Adrenal gland (tissue), 19 donors: ENCODE data around the gene ABCD1. TPM values are rescaled to one million over a fixed set of nuclear protein-coding genes. Genes with fewer than 3 reads are reported as not detected.
"Not testable (repeated sequence)": the region's sequence is repeated elsewhere in the genome, so short reads cannot be mapped to it uniquely, and the experiment has no call there.

Source experiments
- DNase-seq, 7 donors: peaks; one replicate each; pipeline ENCODE4 v3.0.0-alpha.2; 2019 to 2020
- H3K27ac ChIP-seq, 5 donors: fragments of 200-600 bp; sonication (generic) in 4 of 5; 1 replicate in 3 of 5; 2 replicates in 2 of 5; pipeline versions ENCODE4 v1.5.1 to v1.8.0; 2016 to 2020; ENCODE audit warnings: mild to moderate bottlenecking in 1 of 5
- H3K27me3 ChIP-seq: fragments of 200-600 bp; 2 replicates; pipeline ENCODE4 v1.8.0; 2021
- H3K36me3 ChIP-seq, 2 donors: fragments of 200-600 bp; replicated peaks in 1 of 2; 1 replicate in 1 of 2; 2 replicates in 1 of 2; pipeline versions ENCODE4 v1.5.1 to v1.8.0; 2018 to 2022
- H3K4me1 ChIP-seq, 2 donors: fragments of 200-600 bp; replicated peaks in 1 of 2; 1 replicate in 1 of 2; 2 replicates in 1 of 2; pipeline versions ENCODE4 v1.5.1 to v1.8.0; 2018 to 2021
- H3K4me3 ChIP-seq, 4 donors: fragments of 200-600 bp; sonication (generic) in 3 of 4; one replicate each; pipeline ENCODE4 v1.5.1; 2016 to 2018
- H3K9me3 ChIP-seq, 3 donors: fragments of 200-600 bp; sonication (generic) in 1 of 3; replicated peaks in 1 of 3; 1 replicate in 2 of 3; 2 replicates in 1 of 3; pipeline versions ENCODE4 v1.5.1 to v1.8.0; 2016 to 2021
- POLR2A ChIP-seq, 2 donors: fragments of 450-650 bp; IDR thresholded peaks; one replicate each; pipeline ENCODE4 v1.6.1; 2017; ENCODE audit warnings: antibody characterized with exemption in 2 of 2, mild to moderate bottlenecking in 2 of 2, moderate library complexity in 1 of 2
- WGBS, 4 donors: extraction: QIAGEN DNeasy Blood & Tissue Kit in 2 of 4; methylation state at CpG; one replicate each; pipeline versions ENCODE4 v1.1.5 to v1.1.7; 2013 to 2017; 5-methylcytosine and 5-hydroxymethylcytosine counted together
- intact Hi-C, 2 donors: fragments of 100-400 bp; cut with DNase I; formaldehyde crosslinking; loops; one replicate each; pipeline versions ENCODE4 v1.14.1 to v1.15.0; 2022 to 2023
- long read RNA-seq, 10 donors: library from polyadenylated mRNA in 3 of 10; unstranded in 2 of 10; stranded (forward) in 1 of 10; transcript quantifications; one replicate each; pipeline ENCODE4 v2.0.0 and lab custom pipeline, GENCODE V29; 2021 to 2026
- polyA plus RNA-seq, 3 donors: library from polyadenylated mRNA; stranded (reverse); fragments of 200-250 nt in 2 of 3; fragments of 350-450 nt in 1 of 3; fragmentation: Illumina TruSeq in 1 of 3; extraction: RNeasy Lipid Tissue Mini Kit (QIAGEN cat#74804) in 1 of 3; gene quantifications; one replicate each; pipeline ENCODE4 v1.2.3, GENCODE V29; 2013 to 2014
- total RNA-seq, 9 donors: library from RNA; depleted of rRNA in 4 of 9; stranded (reverse); fragments of >200 nt in 4 of 9; fragments of 120-200 nt in 1 of 9; fragmentation: NEBNext Ultra II Directional in 1 of 9; extraction: Animal tissue kit (Norgen Biotek cat#: 25700) in 1 of 9; gene quantifications; one replicate each; pipeline versions ENCODE4 v1.1.0 to v1.2.4, GENCODE V29; 2013 to 2023
- TF ChIP-seq, protein P1 (sequence below), 6 experiments: fragments of 450-650 bp in 4 of 6; fragments of 200-600 bp in 2 of 6; sonication (generic) in 1 of 6; IDR thresholded peaks; 1 replicate in 5 of 6; 2 replicates in 1 of 6; pipeline versions ENCODE4 v1.5.1 to v1.8.0; 2016 to 2021; ENCODE audit warnings: antibody characterized with exemption in 6 of 6, mild to moderate bottlenecking in 2 of 6, moderate library complexity in 1 of 6
- donor health status: healthy with polysubstance abuse.
- donor health status: Bipolar disorder and iron deficiency.
- donor health status: DM: yes; HTN: yes; CAD: no.
- donor health status: DM: no; HTN: no; CAD: no.
- donor health status: DM: no; HTN: no; CAD: no.
- donor health status: DM: yes; HTN: yes; CAD: no.

ABCD1 gene
- 10 to 100 TPM; 29.6 to 78.0 (median 51.0) TPM for total RNA-seq
- 10 to 100 TPM; 29.7 to 58.6 (median 42.3) TPM for polyA plus RNA-seq
- long read RNA-seq, donor 1, transcript ABCD1-201 (10 exons, 3,664 nt) = major isoform, 5 of 13 reads
- long read RNA-seq, donor 1, partial matches to known transcripts = 7 of 13 reads
- long read RNA-seq, donor 1, other reads (novel, unspliced or antisense) = 0 of 13 reads
- long read RNA-seq, donor 2, transcript ABCD1-201 (10 exons, 3,664 nt) = major isoform, 10 of 20 reads
- long read RNA-seq, donor 2, partial matches to known transcripts = 9 of 20 reads
- long read RNA-seq, donor 2, other reads (novel, unspliced or antisense) = 0 of 20 reads
- long read RNA-seq, donor 3, partial matches to known transcripts = 10 of 13 reads
- long read RNA-seq, donor 3, other reads (novel, unspliced or antisense) = 0 of 13 reads
- long read RNA-seq, donor 4, transcript ABCD1-201 (10 exons, 3,664 nt) = major isoform, 5 of 10 reads
- long read RNA-seq, donor 4, partial matches to known transcripts = 5 of 10 reads
- long read RNA-seq, donor 4, other reads (novel, unspliced or antisense) = 0 of 10 reads
- long read RNA-seq, donor 5, transcript ABCD1-202 (2 exons, 1,016 nt) = minor isoform, 5 of 75 reads
- long read RNA-seq, donor 5, transcript ABCD1-201 (10 exons, 3,664 nt) = major isoform, 60 of 75 reads
- long read RNA-seq, donor 5, partial matches to known transcripts = 6 of 75 reads
- long read RNA-seq, donor 5, other reads (novel, unspliced or antisense) = 4 of 75 reads
- long read RNA-seq, donor 6, partial matches to known transcripts = 5 of 7 reads
- long read RNA-seq, donor 6, other reads (novel, unspliced or antisense) = 0 of 7 reads
- long read RNA-seq, donor 7, partial matches to known transcripts = 5 of 9 reads
- long read RNA-seq, donor 7, other reads (novel, unspliced or antisense) = 0 of 9 reads
- long read RNA-seq, donor 8, transcript ABCD1-201 (10 exons, 3,664 nt) = major isoform, 12 of 33 reads
- long read RNA-seq, donor 8, partial matches to known transcripts = 21 of 33 reads
- long read RNA-seq, donor 8, other reads (novel, unspliced or antisense) = 0 of 33 reads
- long read RNA-seq, donor 9, partial matches to known transcripts = 10 of 13 reads
- long read RNA-seq, donor 9, other reads (novel, unspliced or antisense) = 0 of 13 reads
- long read RNA-seq, donor 10, transcript ABCD1-201 (10 exons, 3,664 nt) = major isoform, 7 of 7 reads
- long read RNA-seq, donor 10, partial matches to known transcripts = 0 of 7 reads
- long read RNA-seq, donor 10, other reads (novel, unspliced or antisense) = 0 of 7 reads

DNA sequence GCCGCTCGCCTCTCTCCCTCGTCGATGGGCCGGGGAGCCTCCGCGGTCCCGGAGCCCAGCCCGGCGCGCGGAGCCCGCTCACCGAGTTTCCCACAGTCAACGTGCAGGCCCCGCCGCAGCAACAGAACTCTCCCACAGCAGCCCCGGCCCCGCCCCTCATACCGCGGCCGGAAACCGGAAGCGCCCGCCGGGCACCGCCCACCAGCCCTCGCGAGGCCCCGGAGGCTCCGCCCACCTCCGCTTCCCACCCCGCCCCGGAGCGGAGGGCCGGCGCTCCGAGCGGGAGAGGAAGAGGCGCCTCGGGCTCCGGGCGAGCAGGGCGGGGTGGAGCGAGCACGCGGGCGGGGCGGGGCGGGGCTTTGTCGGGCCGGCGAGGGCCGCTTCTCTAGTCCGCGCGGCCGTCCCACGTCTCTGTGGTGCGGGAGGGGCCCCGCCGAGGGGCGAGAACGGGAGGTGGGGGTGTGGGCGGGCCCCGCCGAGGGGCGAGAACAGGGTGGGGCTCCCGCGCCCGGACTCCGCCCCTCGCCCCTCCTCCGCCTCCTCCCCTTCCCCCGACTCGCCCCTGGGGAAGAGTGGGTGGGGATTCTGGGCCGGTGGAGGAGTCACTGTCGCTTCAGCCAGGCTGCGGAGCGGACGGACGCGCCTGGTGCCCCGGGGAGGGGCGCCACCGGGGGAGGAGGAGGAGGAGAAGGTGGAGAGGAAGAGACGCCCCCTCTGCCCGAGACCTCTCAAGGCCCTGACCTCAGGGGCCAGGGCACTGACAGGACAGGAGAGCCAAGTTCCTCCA lies at the start of gene ABCD1, which contains the start of gene BCAP31:
ABCD1 (plus strand) TSS at position 605 of the 787 bp plus-strand sequence. CDS start 411 bp downstream, outside the sequence.
BCAP31 (minus strand) TSS at position 136 of the 787 bp plus-strand sequence. CDS start 1,143 bp downstream, outside the sequence.
- H3K4me1 ChIP-seq = peaks cover 37 to 39% of the 10 kb centered on the region in 2 donors
- H3K27me3 ChIP-seq = no peaks in the 10 kb centered on the region
- TF ChIP-seq, protein P1, sequence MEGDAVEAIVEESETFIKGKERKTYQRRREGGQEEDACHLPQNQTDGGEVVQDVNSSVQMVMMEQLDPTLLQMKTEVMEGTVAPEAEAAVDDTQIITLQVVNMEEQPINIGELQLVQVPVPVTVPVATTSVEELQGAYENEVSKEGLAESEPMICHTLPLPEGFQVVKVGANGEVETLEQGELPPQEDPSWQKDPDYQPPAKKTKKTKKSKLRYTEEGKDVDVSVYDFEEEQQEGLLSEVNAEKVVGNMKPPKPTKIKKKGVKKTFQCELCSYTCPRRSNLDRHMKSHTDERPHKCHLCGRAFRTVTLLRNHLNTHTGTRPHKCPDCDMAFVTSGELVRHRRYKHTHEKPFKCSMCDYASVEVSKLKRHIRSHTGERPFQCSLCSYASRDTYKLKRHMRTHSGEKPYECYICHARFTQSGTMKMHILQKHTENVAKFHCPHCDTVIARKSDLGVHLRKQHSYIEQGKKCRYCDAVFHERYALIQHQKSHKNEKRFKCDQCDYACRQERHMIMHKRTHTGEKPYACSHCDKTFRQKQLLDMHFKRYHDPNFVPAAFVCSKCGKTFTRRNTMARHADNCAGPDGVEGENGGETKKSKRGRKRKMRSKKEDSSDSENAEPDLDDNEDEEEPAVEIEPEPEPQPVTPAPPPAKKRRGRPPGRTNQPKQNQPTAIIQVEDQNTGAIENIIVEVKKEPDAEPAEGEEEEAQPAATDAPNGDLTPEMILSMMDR (IDR thresholded peaks at IDR 0.05) = no peak
- TF ChIP-seq POLR2A (IDR thresholded peaks at IDR 0.05) = peak; percentile 88 to 93
- H3K4me3 ChIP-seq = peak within 1 kb of the TSS in 3 of 4 donors; percentile 17 to 74 (median 18)
- WGBS, 4 donors = 1 to 28% (median 18%) methylated on average over 12 to 61 of the region's 88 CpGs; no CpG with 5 or more reads in 1 of the 4 donors
- H3K9me3 ChIP-seq = no peaks in the 10 kb centered on the region
- peaks cover 0 to 17% of the 10 kb centered on the region in 2 donors for H3K36me3 ChIP-seq
- peak within 1 kb of the TSS; percentile 60 to 96 (median 89) for H3K27ac ChIP-seq
- intact Hi-C loops = no loop called here
- peak; percentile 89 to 91 (median 90) for DNase-seq

DNA sequence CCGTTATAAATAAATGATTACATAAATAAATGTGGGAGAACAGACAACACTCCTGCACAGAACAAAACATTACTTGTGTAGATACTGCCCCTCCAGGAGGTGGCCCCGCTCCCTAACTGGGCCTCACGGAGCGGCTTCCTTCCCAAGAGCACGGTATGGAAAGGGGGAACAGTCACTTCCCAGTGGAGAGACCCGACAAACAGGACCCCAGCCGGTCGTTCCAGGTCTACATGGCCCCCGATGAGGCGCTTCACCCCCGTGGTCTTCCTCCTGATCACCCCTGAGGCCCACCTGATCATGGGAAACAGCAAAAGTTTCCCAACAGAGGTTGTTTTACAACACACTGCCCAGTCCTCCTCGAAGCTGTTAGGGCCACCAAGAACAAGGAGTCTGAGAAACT lies 43.5 kb upstream of the ABCD1 start:
- Histone ChIP-seq H3K27me3 (peaks cover 13% of the 10 kb centered on the region), H3K36me3 (no peaks in the 10 kb centered on the region), H3K4me3 (no peak overlapping the region), H3K4me1 (no peaks in the 10 kb centered on the region), H3K27ac (no peak overlapping the region), H3K9me3 (no peaks in the 10 kb centered on the region)
- TF ChIP-seq, protein P1 (IDR thresholded peaks at IDR 0.05) = no peak
- TF ChIP-seq POLR2A (IDR thresholded peaks at IDR 0.05) = no peak
- peak in 3 of 7 donors; percentile 5 to 14 (median 6) for DNase-seq
- WGBS, 4 donors = 66 to 80% (median 70%) methylated on average over 7 to 12 of the region's 12 CpGs
- intact Hi-C loops = no loop called here

DNA sequence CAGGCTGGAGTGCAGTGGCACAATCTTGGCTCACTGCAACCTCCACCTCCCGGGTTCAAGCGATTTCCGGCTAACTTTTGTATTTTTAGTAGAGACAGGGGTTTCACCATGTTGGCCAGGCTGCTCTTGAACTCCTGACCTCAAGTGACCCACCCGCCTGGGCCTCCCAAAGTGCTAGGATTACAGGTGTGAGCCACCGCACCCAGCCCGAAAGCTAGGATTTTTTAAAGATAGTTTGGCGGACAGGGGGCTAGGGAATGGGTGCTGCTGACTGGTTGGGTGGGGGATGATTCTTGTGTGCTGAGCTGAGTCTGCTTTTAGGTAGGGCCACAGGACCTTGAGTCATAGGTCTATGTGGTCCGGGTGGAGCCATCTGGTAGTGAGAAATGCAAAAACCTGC lies 41.2 kb upstream of the ABCD1 start:
- peak in 4 of 7 donors; percentile 5 to 10 (median 6) for DNase-seq
- intact Hi-C loops, H3K9me3 ChIP-seq, H3K27ac ChIP-seq, H3K4me3 ChIP-seq, H3K27me3 ChIP-seq, H3K4me1 ChIP-seq, H3K36me3 ChIP-seq: not testable (repeated sequence)
- WGBS, 4 donors = 92 to 100% (median 97%) methylated on average over 3 to 8 of the region's 8 CpGs
